Keratinocyte (primary cell): ENCODE measurements around the gene PREB. TPM values are rescaled to one million over a fixed set of nuclear protein-coding genes. Genes with fewer than 3 reads are reported as not detected.
"Not testable (repeated sequence)": the region's sequence is repeated elsewhere in the genome, so short reads cannot be mapped to it uniquely, and the experiment has no call there.

Experiments used
- DNase-seq: peaks from one replicate; pipeline ENCODE4 v3.0.0-alpha.2; 2011; ENCODE audit warnings: low read depth, missing footprints, low spot score
- FAIRE-seq: peaks from 2 replicates; lab custom pipeline; 2011; peaks lifted over from hg19 to GRCh38; lab: Jason Lieb, UNC
- H2AFZ ChIP-seq: 2 replicates; pipeline ENCODE4 v1.6.0; 2012; ENCODE audit warnings: low read length, control low read depth, inconsistent platforms; ENCODE audit not compliant: control insufficient read depth
- H3K27ac ChIP-seq: 2 replicates; pipeline ENCODE4 v1.5.1; 2011; ENCODE audit warnings: low read length; ENCODE audit not compliant: control insufficient read depth, insufficient read depth
- H3K27me3 ChIP-seq: 3 replicates; pipeline ENCODE4 v1.6.0; 2011; ENCODE audit warnings: low read length; ENCODE audit not compliant: control insufficient read depth, insufficient read depth; ENCODE audit errors: extremely low read depth
- H3K36me3 ChIP-seq, 2 experiments: 2 replicates in 1 of 2; 3 replicates in 1 of 2; pipeline ENCODE4 v1.5.1; 2011; ENCODE audit warnings: low read length in 2 of 2, mild to moderate bottlenecking in 1 of 2; ENCODE audit not compliant: control insufficient read depth in 2 of 2, insufficient read depth in 2 of 2; ENCODE audit errors: extremely low read depth in 1 of 2
- H3K4me1 ChIP-seq: 3 replicates; pipeline ENCODE4 v1.5.1; 2011; ENCODE audit warnings: low read length; ENCODE audit not compliant: control insufficient read depth, insufficient read depth; ENCODE audit errors: extremely low read depth
- H3K4me2 ChIP-seq: 3 replicates; pipeline ENCODE4 v1.6.0; 2011; ENCODE audit warnings: low read depth, low read length; ENCODE audit not compliant: control insufficient read depth, insufficient read depth; ENCODE audit errors: extremely low read depth
- H3K4me3 ChIP-seq, 3 experiments: fragments of 200-600 bp in 1 of 3; sonication (generic) in 1 of 3; 2 replicates in 2 of 3; 3 replicates in 1 of 3; pipeline ENCODE4 v1.5.1; 2011 to 2016; ENCODE audit warnings: low read length in 3 of 3, mild to moderate bottlenecking in 3 of 3, control low read depth in 2 of 3, inconsistent platforms in 1 of 3, low read depth in 1 of 3, mixed read lengths in 1 of 3, mixed run types in 1 of 3, moderate library complexity in 1 of 3; ENCODE audit not compliant: control insufficient read depth in 2 of 3, insufficient read depth in 2 of 3; ENCODE audit errors: extremely low read depth in 1 of 3
- H3K79me2 ChIP-seq: 2 replicates; pipeline ENCODE4 v1.6.0; 2012; ENCODE audit warnings: low read length; ENCODE audit not compliant: control insufficient read depth, insufficient read depth
- H3K9ac ChIP-seq: 3 replicates; pipeline ENCODE4 v1.6.0; 2011; ENCODE audit warnings: low read length; ENCODE audit not compliant: control insufficient read depth, insufficient read depth; ENCODE audit errors: extremely low read depth
- H3K9me1 ChIP-seq: 3 replicates; pipeline ENCODE4 v1.6.0; 2011; ENCODE audit warnings: low read length; ENCODE audit not compliant: control insufficient read depth, insufficient read depth; ENCODE audit errors: extremely low read depth
- H3K9me3 ChIP-seq: 2 replicates; pipeline ENCODE4 v1.5.1; 2012; ENCODE audit warnings: low read depth, low read length; ENCODE audit not compliant: control insufficient read depth
- H4K20me1 ChIP-seq: 3 replicates; pipeline ENCODE4 v1.6.0; 2011; ENCODE audit warnings: low read length; ENCODE audit not compliant: control insufficient read depth, insufficient read depth; ENCODE audit errors: extremely low read depth
- CTCF ChIP-seq, 3 experiments: IDR thresholded peaks in 1 of 3; conservative IDR thresholded peaks in 1 of 3; optimal IDR thresholded peaks in 1 of 3; 2 replicates in 2 of 3; 3 replicates in 1 of 3; pipeline versions ENCODE3 to v1.5.1; 2011; ENCODE audit warnings: low read length in 3 of 3, mild to moderate bottlenecking in 3 of 3, moderate library complexity in 2 of 3, control low read depth in 1 of 3, inconsistent platforms in 1 of 3; ENCODE audit not compliant: insufficient read depth in 2 of 3; ENCODE audit errors: extremely low read depth in 1 of 3
- EZH2 ChIP-seq: IDR thresholded peaks from one replicate; pipeline ENCODE4 v1.6.1; 2012; ENCODE audit warnings: inconsistent platforms, mild to moderate bottlenecking, low read length, moderate library complexity
- dilution Hi-C: fragments of 300-500 bp; cut with MboI; formaldehyde crosslinking; loops from one replicate; pipeline ENCODE4 v1.7.0; 2020; ENCODE audit warnings: low sequenced_read_pairs; ENCODE audit not compliant: extremely low pct_ligation_motif_present
- polyA plus RNA-seq, 5 experiments: library from polyadenylated mRNA; depleted of rRNA in 3 of 5; stranded (reverse) in 3 of 5; stranded (forward) in 1 of 5; unstranded in 1 of 5; fragments of >200 nt; gene quantifications; 1 replicate in 1 of 5; 2 replicates in 3 of 5; 3 replicates in 1 of 5; pipeline versions ENCODE4 v1.2.1 to v1.2.3, GENCODE V29; 2011 to 2012; ENCODE audit warnings: missing spikeins in 2 of 5, low read depth in 1 of 5, low replicate concordance in 1 of 5

PREB gene
- polyA plus RNA-seq, 1 donor (not counting 4 experiments of a cell fraction or from before 2014, with no cell fraction given): 48.7 TPM

GRCh38 chr2:27178469-27178868, 44.0 kb upstream of the PREB start:
- dilution Hi-C loops: no loop called here
- H4K20me1 ChIP-seq: no peaks in the 10 kb centered on the region
- no peaks in the 10 kb centered on the region for H3K79me2 ChIP-seq
- H3K27me3 ChIP-seq: peaks cover 7% of the 10 kb centered on the region
- H3K4me3 ChIP-seq: no peak overlapping the region
- no peak for TF ChIP-seq EZH2
- TF ChIP-seq CTCF (optimal IDR thresholded peaks at IDR 0.05 in 1 of 3, IDR thresholded peaks at IDR 0.05 in 1 of 3, conservative IDR thresholded peaks at IDR 0.05 in 1 of 3; ENCODE audit: extremely low read depth in 1 of 3, insufficient read depth in 2 of 3, low read length in 3 of 3): no peak
- H3K4me1 ChIP-seq: no peaks in the 10 kb centered on the region
- H3K4me2 ChIP-seq: no peak overlapping the region
- FAIRE-seq (no peak), DNase-seq (no peak)
- H3K27ac ChIP-seq: no peak overlapping the region
- H3K9me1 ChIP-seq: no peaks in the 10 kb centered on the region
- no peak overlapping the region for H3K9ac ChIP-seq
- H3K36me3 ChIP-seq: no peaks in the 10 kb centered on the region
- H3K9me3 ChIP-seq: no peaks in the 10 kb centered on the region
- H2AFZ ChIP-seq: no peak overlapping the region

- Histone ChIP-seq H3K9me1 (no peaks in the 10 kb centered on the region), H4K20me1 (no peaks in the 10 kb centered on the region), H3K4me1 (no peaks in the 10 kb centered on the region), H3K27ac (no peak overlapping the region), H3K4me3 (no peak overlapping the region), H3K27me3 (peaks cover 10% of the 10 kb centered on the region), H3K36me3 (no peaks in the 10 kb centered on the region), H3K4me2 (no peak overlapping the region), H2AFZ (no peak overlapping the region), H3K9me3 (no peaks in the 10 kb centered on the region), H3K9ac (no peak overlapping the region), H3K79me2 (no peaks in the 10 kb centered on the region)
- FAIRE-seq (no peak), DNase-seq (no peak)
- TF ChIP-seq EZH2 (no peak), CTCF (optimal IDR thresholded peaks at IDR 0.05 in 1 of 3, IDR thresholded peaks at IDR 0.05 in 1 of 3, conservative IDR thresholded peaks at IDR 0.05 in 1 of 3; ENCODE audit: extremely low read depth in 1 of 3, insufficient read depth in 2 of 3, low read length in 3 of 3) (no peak)
- dilution Hi-C loops: no loop called here
Measured at GRCh38 chr2:27177441-27178351, 43.3 kb upstream of the PREB start.

GRCh38 chr2:27175781-27176180, 41.3 kb upstream of the PREB start:
- DNase-seq, H3K36me3 ChIP-seq, H4K20me1 ChIP-seq, H3K9me3 ChIP-seq, H3K79me2 ChIP-seq, FAIRE-seq, H3K9ac ChIP-seq, H3K4me3 ChIP-seq, H3K4me1 ChIP-seq, H3K27ac ChIP-seq, H3K9me1 ChIP-seq, H3K4me2 ChIP-seq, dilution Hi-C loops, H2AFZ ChIP-seq: not testable (repeated sequence)
- peaks cover 19% of the 10 kb centered on the region for H3K27me3 ChIP-seq
